T-helper 2 cell treated with Interferon-gamma antibody and Interleukin-4, amounts not matched to agents 5 μg/mL and 100 μg/mL, for 36 hours (primary cell): ENCODE results near the gene GAS6.
"Not testable (repeated sequence)": the region's sequence is repeated elsewhere in the genome, so short reads cannot be mapped to it uniquely, and the experiment has no call there.

Experiments
- DNase-seq: peaks from one replicate; pipeline ENCODE4 v3.0.0; 2021; ENCODE audit warnings: low spot score
- H3K27ac Mint-ChIP-seq: one replicate; pipeline ENCODE4 v1.8.0; 2021; ENCODE audit warnings: mild to moderate bottlenecking, mixed read lengths
- H3K27me3 Mint-ChIP-seq: one replicate; pipeline ENCODE4 v1.8.0; 2021; ENCODE audit warnings: low read depth, mixed read lengths
- H3K36me3 Mint-ChIP-seq: one replicate; pipeline ENCODE4 v1.8.0; 2021; ENCODE audit warnings: low read depth, mixed read lengths
- H3K4me1 Mint-ChIP-seq: one replicate; pipeline ENCODE4 v1.8.0; 2021; ENCODE audit warnings: low read depth, mixed read lengths
- H3K4me3 Mint-ChIP-seq: one replicate; pipeline ENCODE4 v1.8.0; 2022; ENCODE audit warnings: mild to moderate bottlenecking, moderate library complexity, mixed read lengths
- H3K9me3 Mint-ChIP-seq: one replicate; pipeline ENCODE4 v1.8.0; 2021; ENCODE audit warnings: mixed read lengths

The GAS6 gene

GRCh38 chr13:113881614-113882266 lies 17.9 kb upstream of the GAS6 start:
- Mint-ChIP-seq H3K27me3 (no peaks in the 10 kb centered on the region), H3K4me1 (peaks cover 4% of the 10 kb centered on the region), H3K36me3 (no peaks in the 10 kb centered on the region), H3K9me3 (no peaks in the 10 kb centered on the region), H3K4me3 (no peak overlapping the region), H3K27ac (no peak overlapping the region)
- DNase-seq = no peak

- Mint-ChIP-seq H3K4me1 (peaks cover 4% of the 10 kb centered on the region), H3K36me3 (no peaks in the 10 kb centered on the region), H3K27me3 (no peaks in the 10 kb centered on the region), H3K27ac (no peak overlapping the region), H3K9me3 (no peaks in the 10 kb centered on the region), H3K4me3 (no peak overlapping the region)
- no peak for DNase-seq
These were observed 17.1 kb upstream of the GAS6 start for GRCh38 chr13:113880651-113881611.

- H3K9me3 Mint-ChIP-seq = no peaks in the 10 kb centered on the region
- no peak for DNase-seq
- H3K4me3 Mint-ChIP-seq = no peak overlapping the region
- H3K27me3 Mint-ChIP-seq = no peaks in the 10 kb centered on the region
- H3K36me3 Mint-ChIP-seq = no peaks in the 10 kb centered on the region
- peaks cover 4% of the 10 kb centered on the region for H3K4me1 Mint-ChIP-seq
- no peak overlapping the region for H3K27ac Mint-ChIP-seq
These were observed 15.9 kb upstream of the GAS6 start for GRCh38 chr13:113879494-113880360.

GRCh38 chr13:113879017-113879416 lies 15.1 kb upstream of the GAS6 start:
- H3K27me3 Mint-ChIP-seq = no peaks in the 10 kb centered on the region
- H3K27ac Mint-ChIP-seq = no peak overlapping the region
- no peak overlapping the region for H3K4me3 Mint-ChIP-seq
- no peaks in the 10 kb centered on the region for H3K36me3 Mint-ChIP-seq
- no peaks in the 10 kb centered on the region for H3K9me3 Mint-ChIP-seq
- H3K4me1 Mint-ChIP-seq = peaks cover 4% of the 10 kb centered on the region
- DNase-seq = no peak

- H3K4me3 Mint-ChIP-seq = no peak overlapping the region
- no peak overlapping the region for H3K27ac Mint-ChIP-seq
- H3K4me1 Mint-ChIP-seq = peaks cover 4% of the 10 kb centered on the region
- DNase-seq = no peak
- H3K36me3 Mint-ChIP-seq = no peaks in the 10 kb centered on the region
- no peaks in the 10 kb centered on the region for H3K9me3 Mint-ChIP-seq
- H3K27me3 Mint-ChIP-seq = peaks cover 11% of the 10 kb centered on the region
These were observed 13.5 kb upstream of the GAS6 start for GRCh38 chr13:113877149-113877990.

GRCh38 chr13:113876346-113877148 lies 12.7 kb upstream of the GAS6 start:
- Mint-ChIP-seq H3K36me3 (no peaks in the 10 kb centered on the region), H3K27ac (peak overlapping the region; percentile 55), H3K9me3 (no peaks in the 10 kb centered on the region), H3K27me3 (peaks cover 15% of the 10 kb centered on the region), H3K4me1 (peaks cover 4% of the 10 kb centered on the region), H3K4me3 (no peak overlapping the region)
- no peak for DNase-seq

GRCh38 chr13:113875837-113876281 lies 12.0 kb upstream of the GAS6 start:
- no peaks in the 10 kb centered on the region for H3K9me3 Mint-ChIP-seq
- H3K27ac Mint-ChIP-seq = peak overlapping the region; percentile 55
- H3K4me1 Mint-ChIP-seq = peaks cover 1% of the 10 kb centered on the region
- H3K4me3 Mint-ChIP-seq = no peak overlapping the region
- H3K27me3 Mint-ChIP-seq = peaks cover 17% of the 10 kb centered on the region
- H3K36me3 Mint-ChIP-seq = no peaks in the 10 kb centered on the region
- no peak for DNase-seq

- H3K4me1 Mint-ChIP-seq = no peaks in the 10 kb centered on the region
- no peak for DNase-seq
- H3K9me3 Mint-ChIP-seq = no peaks in the 10 kb centered on the region
- H3K36me3 Mint-ChIP-seq = no peaks in the 10 kb centered on the region
- H3K27me3 Mint-ChIP-seq = peaks cover 17% of the 10 kb centered on the region
- no peak overlapping the region for H3K4me3 Mint-ChIP-seq
- H3K27ac Mint-ChIP-seq = no peak overlapping the region
These were observed 11.5 kb upstream of the GAS6 start for GRCh38 chr13:113875429-113875815.

GRCh38 chr13:113874579-113875428 lies 10.9 kb upstream of the GAS6 start:
- Mint-ChIP-seq H3K27me3 (peaks cover 21% of the 10 kb centered on the region), H3K36me3 (no peaks in the 10 kb centered on the region), H3K4me1 (no peaks in the 10 kb centered on the region), H3K27ac (no peak overlapping the region), H3K9me3 (no peaks in the 10 kb centered on the region), H3K4me3 (no peak overlapping the region)
- DNase-seq = no peak

- no peak for DNase-seq
- Mint-ChIP-seq H3K4me3 (no peak overlapping the region), H3K36me3 (no peaks in the 10 kb centered on the region), H3K27ac (no peak overlapping the region), H3K4me1 (no peaks in the 10 kb centered on the region), H3K27me3 (peaks cover 23% of the 10 kb centered on the region), H3K9me3 (no peaks in the 10 kb centered on the region)
These were observed 10.3 kb upstream of the GAS6 start for GRCh38 chr13:113874177-113874576.

GRCh38 chr13:113869263-113869662 lies 5.4 kb upstream of the GAS6 start:
- Mint-ChIP-seq H3K9me3 (no peaks in the 10 kb centered on the region), H3K27me3 (peaks cover 58% of the 10 kb centered on the region), H3K4me1 (peaks cover 2% of the 10 kb centered on the region)

GRCh38 chr13:113867913-113868312 lies 4.0 kb upstream of the GAS6 start:
- H3K27ac Mint-ChIP-seq, H3K4me3 Mint-ChIP-seq, H3K36me3 Mint-ChIP-seq, DNase-seq, H3K9me3 Mint-ChIP-seq, H3K4me1 Mint-ChIP-seq: not testable (repeated sequence)
- H3K27me3 Mint-ChIP-seq = peaks cover 57% of the 10 kb centered on the region

More at GRCh38 chr13:113869263-113869662, 5.4 kb upstream of the GAS6 start:
- DNase-seq = no peak
- H3K27ac Mint-ChIP-seq = no peak overlapping the region
- H3K36me3 Mint-ChIP-seq = no peaks in the 10 kb centered on the region
- H3K4me3 Mint-ChIP-seq = no peak overlapping the region
